SK-N-SH treated with all-trans-retinoic acid at 6 μM for 48 hours (cell line): Measurements from ENCODE around the gene SERPING1.

Source experiments
- ATAC-seq: fragments of 200-7000 bp; cut with Tn5 transposase; 3 replicates; pipeline ENCODE4 v1.9.1; 2020; ENCODE audit warnings: mild to moderate bottlenecking, moderate library complexity
- ARNTL ChIP-seq: fragments of 450-650 bp; formaldehyde crosslinking; IDR thresholded peaks from 2 replicates; pipeline ENCODE4 v1.5.0; 2020; ENCODE audit warnings: low read depth, mild to moderate bottlenecking, moderate library complexity, borderline replicate concordance
- CSDC2 ChIP-seq: fragments of 250-450 bp; sonication (Bioruptor Pico); IDR thresholded peaks from 2 replicates; pipeline ENCODE4 v1.5.0; 2020; ENCODE audit warnings: mild to moderate bottlenecking, moderate library complexity
- GLIS3 ChIP-seq: fragments of 250-450 bp; sonication (Bioruptor Pico); IDR thresholded peaks from 2 replicates; pipeline ENCODE4 v1.5.0; 2020; ENCODE audit warnings: mild to moderate bottlenecking, moderate library complexity
- ISL1 ChIP-seq: fragments of 250-450 bp; sonication (Bioruptor Pico); IDR thresholded peaks from 2 replicates; pipeline ENCODE4 v2.1.2; 2022; ENCODE audit warnings: mild to moderate bottlenecking, moderate library complexity
- OSR1 ChIP-seq: fragments of 250-450 bp; sonication (Bioruptor Pico); IDR thresholded peaks from 2 replicates; pipeline ENCODE4 v1.8.0; 2022; ENCODE audit warnings: moderate library complexity, mild to moderate bottlenecking, inconsistent platforms
- PPARA ChIP-seq: fragments of 250-450 bp; sonication (Bioruptor Pico); IDR thresholded peaks from 2 replicates; pipeline ENCODE4 v1.5.0; 2020; ENCODE audit warnings: mild to moderate bottlenecking, borderline replicate concordance
- RARB ChIP-seq: fragments of 250-450 bp; sonication (Bioruptor Pico); IDR thresholded peaks from 2 replicates; pipeline ENCODE4 v1.8.0; 2021; ENCODE audit warnings: mild to moderate bottlenecking, moderate library complexity
- SNAI2 ChIP-seq: fragments of 250-450 bp; sonication (Bioruptor Pico); IDR thresholded peaks from 2 replicates; pipeline ENCODE4 v1.5.0; 2020; ENCODE audit warnings: mild to moderate bottlenecking, moderate library complexity
- TCF4 ChIP-seq: fragments of 250-450 bp; sonication (Bioruptor Pico); IDR thresholded peaks from 2 replicates; pipeline ENCODE4 v1.8.0; 2021; ENCODE audit warnings: mild to moderate bottlenecking, moderate library complexity, borderline replicate concordance
- TOX ChIP-seq: fragments of 250-450 bp; sonication (Bioruptor Pico); IDR thresholded peaks from 2 replicates; pipeline ENCODE4 v1.8.0; 2021; ENCODE audit warnings: mild to moderate bottlenecking, moderate library complexity, borderline replicate concordance
- ZC3H10 ChIP-seq: fragments of 250-450 bp; sonication (Bioruptor Pico); IDR thresholded peaks from 2 replicates; pipeline ENCODE4 v1.5.1; 2021; ENCODE audit warnings: mild to moderate bottlenecking, moderate library complexity
- ZFP3 ChIP-seq: fragments of 250-450 bp; sonication (Bioruptor Pico); IDR thresholded peaks from 2 replicates; pipeline ENCODE4 v1.5.0; 2020; ENCODE audit warnings: mild to moderate bottlenecking, moderate library complexity
- ZFP30 ChIP-seq: fragments of 450-650 bp; formaldehyde crosslinking; IDR thresholded peaks from 2 replicates; pipeline ENCODE4 v1.5.0; 2022; ENCODE audit warnings: mild to moderate bottlenecking, moderate library complexity
- ZNF565 ChIP-seq: fragments of 450-650 bp; formaldehyde crosslinking; conservative IDR thresholded peaks from 2 replicates; pipeline ENCODE4 v1.5.0; 2020; ENCODE audit warnings: low read depth, mild to moderate bottlenecking, moderate library complexity
- ZNF70 ChIP-seq: fragments of 450-650 bp; formaldehyde crosslinking; IDR thresholded peaks from 2 replicates; pipeline ENCODE4 v1.5.0; 2020; ENCODE audit warnings: mild to moderate bottlenecking, moderate library complexity
- ZNF8 ChIP-seq: fragments of 450-650 bp; formaldehyde crosslinking; IDR thresholded peaks from 2 replicates; pipeline ENCODE4 v1.5.0; 2020; ENCODE audit warnings: mild to moderate bottlenecking, moderate library complexity
- TF ChIP-seq, protein P1 (sequence below): fragments of 250-450 bp; sonication (Bioruptor Pico); IDR thresholded peaks from 2 replicates; pipeline ENCODE4 v1.5.1; 2020; ENCODE audit warnings: low read depth, mild to moderate bottlenecking, moderate library complexity
- TF ChIP-seq, protein P2 (sequence below): fragments of 250-450 bp; sonication (Bioruptor Pico); IDR thresholded peaks from 2 replicates; pipeline ENCODE4 v1.5.1; 2021; ENCODE audit warnings: mild to moderate bottlenecking, moderate library complexity
- TF ChIP-seq, protein P3 (sequence below): fragments of 250-450 bp; sonication (Bioruptor Pico); IDR thresholded peaks from 2 replicates; pipeline ENCODE4 v1.8.0; 2020; ENCODE audit warnings: mild to moderate bottlenecking, moderate library complexity, borderline replicate concordance
- TF ChIP-seq, protein P4 (sequence below): fragments of 250-450 bp; sonication (Bioruptor Pico); IDR thresholded peaks from 2 replicates; pipeline ENCODE4 v1.5.0; 2020; ENCODE audit warnings: mild to moderate bottlenecking, moderate library complexity
- TF ChIP-seq, protein P5 (sequence below): fragments of 250-450 bp; sonication (Bioruptor Pico); IDR thresholded peaks from 2 replicates; pipeline ENCODE4 v1.8.0; 2021; ENCODE audit warnings: low read depth, mild to moderate bottlenecking, moderate library complexity, borderline replicate concordance

SERPING1 gene

DNA sequence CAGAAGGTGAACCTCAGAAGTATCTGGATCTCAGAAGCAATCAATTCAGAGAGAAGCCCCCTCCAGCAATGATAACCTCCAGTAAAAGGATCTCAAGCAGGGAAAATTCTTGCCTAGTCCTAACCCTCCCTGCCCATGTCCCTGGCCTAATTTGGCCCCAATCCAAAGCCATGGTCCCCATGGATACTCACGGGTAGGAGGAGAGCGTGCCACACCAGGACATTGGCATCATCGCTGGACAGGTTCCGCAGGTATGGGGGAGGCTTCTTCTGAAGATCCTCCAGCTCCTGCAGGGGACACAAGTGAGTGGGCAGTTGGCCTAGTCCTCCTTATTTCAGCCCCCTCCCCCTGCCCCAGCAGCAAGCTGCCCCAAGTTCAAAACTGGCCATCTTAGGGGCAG is 37.3 kb upstream of the SERPING1 start:
- no peak for TF ChIP-seq ZC3H10 (CRISPR knock-in tag)
- TF ChIP-seq PPARA (CRISPR knock-in tag) = no peak
- TF ChIP-seq, protein P1, sequence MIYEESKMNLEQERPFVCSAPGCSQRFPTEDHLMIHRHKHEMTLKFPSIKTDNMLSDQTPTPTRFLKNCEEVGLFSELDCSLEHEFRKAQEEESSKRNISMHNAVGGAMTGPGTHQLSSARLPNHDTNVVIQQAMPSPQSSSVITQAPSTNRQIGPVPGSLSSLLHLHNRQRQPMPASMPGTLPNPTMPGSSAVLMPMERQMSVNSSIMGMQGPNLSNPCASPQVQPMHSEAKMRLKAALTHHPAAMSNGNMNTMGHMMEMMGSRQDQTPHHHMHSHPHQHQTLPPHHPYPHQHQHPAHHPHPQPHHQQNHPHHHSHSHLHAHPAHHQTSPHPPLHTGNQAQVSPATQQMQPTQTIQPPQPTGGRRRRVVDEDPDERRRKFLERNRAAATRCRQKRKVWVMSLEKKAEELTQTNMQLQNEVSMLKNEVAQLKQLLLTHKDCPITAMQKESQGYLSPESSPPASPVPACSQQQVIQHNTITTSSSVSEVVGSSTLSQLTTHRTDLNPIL (CRISPR knock-in tag) = no peak
- TF ChIP-seq TOX (CRISPR knock-in tag) = no peak
- TF ChIP-seq ISL1 (CRISPR knock-in tag) = no peak
- TF ChIP-seq ZNF565 (CRISPR knock-in tag) = no peak
- TF ChIP-seq, protein P2, sequence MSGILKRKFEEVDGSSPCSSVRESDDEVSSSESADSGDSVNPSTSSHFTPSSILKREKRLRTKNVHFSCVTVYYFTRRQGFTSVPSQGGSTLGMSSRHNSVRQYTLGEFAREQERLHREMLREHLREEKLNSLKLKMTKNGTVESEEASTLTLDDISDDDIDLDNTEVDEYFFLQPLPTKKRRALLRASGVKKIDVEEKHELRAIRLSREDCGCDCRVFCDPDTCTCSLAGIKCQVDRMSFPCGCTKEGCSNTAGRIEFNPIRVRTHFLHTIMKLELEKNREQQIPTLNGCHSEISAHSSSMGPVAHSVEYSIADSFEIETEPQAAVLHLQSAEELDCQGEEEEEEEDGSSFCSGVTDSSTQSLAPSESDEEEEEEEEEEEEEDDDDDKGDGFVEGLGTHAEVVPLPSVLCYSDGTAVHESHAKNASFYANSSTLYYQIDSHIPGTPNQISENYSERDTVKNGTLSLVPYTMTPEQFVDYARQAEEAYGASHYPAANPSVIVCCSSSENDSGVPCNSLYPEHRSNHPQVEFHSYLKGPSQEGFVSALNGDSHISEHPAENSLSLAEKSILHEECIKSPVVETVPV (CRISPR knock-in tag) = no peak
- TF ChIP-seq, protein P3, sequence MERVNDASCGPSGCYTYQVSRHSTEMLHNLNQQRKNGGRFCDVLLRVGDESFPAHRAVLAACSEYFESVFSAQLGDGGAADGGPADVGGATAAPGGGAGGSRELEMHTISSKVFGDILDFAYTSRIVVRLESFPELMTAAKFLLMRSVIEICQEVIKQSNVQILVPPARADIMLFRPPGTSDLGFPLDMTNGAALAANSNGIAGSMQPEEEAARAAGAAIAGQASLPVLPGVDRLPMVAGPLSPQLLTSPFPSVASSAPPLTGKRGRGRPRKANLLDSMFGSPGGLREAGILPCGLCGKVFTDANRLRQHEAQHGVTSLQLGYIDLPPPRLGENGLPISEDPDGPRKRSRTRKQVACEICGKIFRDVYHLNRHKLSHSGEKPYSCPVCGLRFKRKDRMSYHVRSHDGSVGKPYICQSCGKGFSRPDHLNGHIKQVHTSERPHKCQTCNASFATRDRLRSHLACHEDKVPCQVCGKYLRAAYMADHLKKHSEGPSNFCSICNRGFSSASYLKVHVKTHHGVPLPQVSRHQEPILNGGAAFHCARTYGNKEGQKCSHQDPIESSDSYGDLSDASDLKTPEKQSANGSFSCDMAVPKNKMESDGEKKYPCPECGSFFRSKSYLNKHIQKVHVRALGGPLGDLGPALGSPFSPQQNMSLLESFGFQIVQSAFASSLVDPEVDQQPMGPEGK = no peak
- no peak for TF ChIP-seq OSR1 (CRISPR knock-in tag)
- no peak for TF ChIP-seq TCF4 (CRISPR knock-in tag)
- TF ChIP-seq ZNF70 = no peak
- no peak for TF ChIP-seq ZNF8 (CRISPR knock-in tag)
- no peak for TF ChIP-seq RARB (CRISPR knock-in tag)
- TF ChIP-seq ARNTL (CRISPR knock-in tag) = no peak
- TF ChIP-seq ZFP30 (CRISPR knock-in tag) = no peak
- TF ChIP-seq CSDC2 = no peak
- TF ChIP-seq, protein P4, sequence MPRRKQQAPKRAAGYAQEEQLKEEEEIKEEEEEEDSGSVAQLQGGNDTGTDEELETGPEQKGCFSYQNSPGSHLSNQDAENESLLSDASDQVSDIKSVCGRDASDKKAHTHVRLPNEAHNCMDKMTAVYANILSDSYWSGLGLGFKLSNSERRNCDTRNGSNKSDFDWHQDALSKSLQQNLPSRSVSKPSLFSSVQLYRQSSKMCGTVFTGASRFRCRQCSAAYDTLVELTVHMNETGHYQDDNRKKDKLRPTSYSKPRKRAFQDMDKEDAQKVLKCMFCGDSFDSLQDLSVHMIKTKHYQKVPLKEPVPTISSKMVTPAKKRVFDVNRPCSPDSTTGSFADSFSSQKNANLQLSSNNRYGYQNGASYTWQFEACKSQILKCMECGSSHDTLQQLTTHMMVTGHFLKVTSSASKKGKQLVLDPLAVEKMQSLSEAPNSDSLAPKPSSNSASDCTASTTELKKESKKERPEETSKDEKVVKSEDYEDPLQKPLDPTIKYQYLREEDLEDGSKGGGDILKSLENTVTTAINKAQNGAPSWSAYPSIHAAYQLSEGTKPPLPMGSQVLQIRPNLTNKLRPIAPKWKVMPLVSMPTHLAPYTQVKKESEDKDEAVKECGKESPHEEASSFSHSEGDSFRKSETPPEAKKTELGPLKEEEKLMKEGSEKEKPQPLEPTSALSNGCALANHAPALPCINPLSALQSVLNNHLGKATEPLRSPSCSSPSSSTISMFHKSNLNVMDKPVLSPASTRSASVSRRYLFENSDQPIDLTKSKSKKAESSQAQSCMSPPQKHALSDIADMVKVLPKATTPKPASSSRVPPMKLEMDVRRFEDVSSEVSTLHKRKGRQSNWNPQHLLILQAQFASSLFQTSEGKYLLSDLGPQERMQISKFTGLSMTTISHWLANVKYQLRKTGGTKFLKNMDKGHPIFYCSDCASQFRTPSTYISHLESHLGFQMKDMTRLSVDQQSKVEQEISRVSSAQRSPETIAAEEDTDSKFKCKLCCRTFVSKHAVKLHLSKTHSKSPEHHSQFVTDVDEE (CRISPR knock-in tag) = no peak
- no peak for TF ChIP-seq SNAI2
- no peak for TF ChIP-seq ZFP3
- no peak for TF ChIP-seq GLIS3 (CRISPR knock-in tag)
- ATAC-seq = no peak

DNA sequence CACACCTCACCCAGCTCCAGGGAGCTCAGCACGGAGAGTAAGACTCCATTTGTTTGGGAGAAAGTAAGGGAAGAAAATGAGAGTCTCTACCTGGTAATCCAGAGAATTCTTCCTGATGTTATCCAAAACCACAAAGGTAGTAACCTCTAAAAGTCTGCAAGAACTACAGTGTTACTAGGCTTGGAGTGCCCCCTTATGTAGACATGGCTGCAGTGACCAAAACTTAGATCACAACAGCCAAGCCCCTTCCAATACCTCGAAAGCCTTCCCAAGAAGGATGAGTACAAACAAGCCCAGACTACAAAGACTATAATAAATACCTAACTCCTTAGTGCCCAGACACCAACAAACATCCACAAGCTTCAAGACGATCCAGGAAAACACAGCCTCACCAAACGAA is 34.9 kb upstream of the SERPING1 start:
- ATAC-seq = no peak
- TF ChIP-seq, protein P2 (CRISPR knock-in tag) = no peak
- TF ChIP-seq, protein P3 = no peak
- no peak for TF ChIP-seq SNAI2
- TF ChIP-seq, protein P5, sequence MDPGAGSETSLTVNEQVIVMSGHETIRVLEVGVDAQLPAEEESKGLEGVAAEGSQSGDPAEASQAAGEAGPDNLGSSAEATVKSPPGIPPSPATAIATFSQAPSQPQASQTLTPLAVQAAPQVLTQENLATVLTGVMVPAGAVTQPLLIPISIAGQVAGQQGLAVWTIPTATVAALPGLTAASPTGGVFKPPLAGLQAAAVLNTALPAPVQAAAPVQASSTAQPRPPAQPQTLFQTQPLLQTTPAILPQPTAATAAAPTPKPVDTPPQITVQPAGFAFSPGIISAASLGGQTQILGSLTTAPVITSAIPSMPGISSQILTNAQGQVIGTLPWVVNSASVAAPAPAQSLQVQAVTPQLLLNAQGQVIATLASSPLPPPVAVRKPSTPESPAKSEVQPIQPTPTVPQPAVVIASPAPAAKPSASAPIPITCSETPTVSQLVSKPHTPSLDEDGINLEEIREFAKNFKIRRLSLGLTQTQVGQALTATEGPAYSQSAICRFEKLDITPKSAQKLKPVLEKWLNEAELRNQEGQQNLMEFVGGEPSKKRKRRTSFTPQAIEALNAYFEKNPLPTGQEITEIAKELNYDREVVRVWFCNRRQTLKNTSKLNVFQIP (CRISPR knock-in tag) = no peak
- TF ChIP-seq, protein P1 (CRISPR knock-in tag) = no peak
- TF ChIP-seq ARNTL (CRISPR knock-in tag) = no peak
- TF ChIP-seq TOX (CRISPR knock-in tag) = no peak
- no peak for TF ChIP-seq ZFP3
- TF ChIP-seq ZNF565 (CRISPR knock-in tag) = no peak
- no peak for TF ChIP-seq CSDC2
- no peak for TF ChIP-seq PPARA (CRISPR knock-in tag)
- no peak for TF ChIP-seq ZC3H10 (CRISPR knock-in tag)
- no peak for TF ChIP-seq TCF4 (CRISPR knock-in tag)
- no peak for TF ChIP-seq OSR1 (CRISPR knock-in tag)
